MV-4-11 (cell line): ENCODE data around the gene ARID5B.

Experiments used
- DNase-seq: peaks from one replicate; lab custom pipeline; 2025; lab: John Stamatoyannopoulos, UW

ARID5B gene

GRCh38 chr10:62098278-62099121 lies 197.0 kb downstream of the ARID5B start:
- no peak for DNase-seq

GRCh38 chr10:62099299-62099698 lies 197.8 kb downstream of the ARID5B start:
- DNase-seq: peak; percentile 30

GRCh38 chr10:62103857-62104256 lies 202.4 kb downstream of the ARID5B start:
- no peak for DNase-seq

GRCh38 chr10:62106929-62107519 lies 205.5 kb downstream of the ARID5B start:
- no peak for DNase-seq

GRCh38 chr10:62108759-62109586 lies 207.5 kb downstream of the ARID5B start:
- DNase-seq: peak; percentile 28

- peak; percentile 92 for DNase-seq
These were observed 208.2 kb downstream of the ARID5B start for GRCh38 chr10:62109587-62110293.

GRCh38 chr10:62112300-62112699 lies 210.8 kb downstream of the ARID5B start:
- DNase-seq: no peak

GRCh38 chr10:62112963-62113362 lies 211.5 kb downstream of the ARID5B start:
- no peak for DNase-seq

GRCh38 chr10:62113680-62114079 lies 212.2 kb downstream of the ARID5B start:
- no peak for DNase-seq

- no peak for DNase-seq
These were observed 213.8 kb downstream of the ARID5B start for GRCh38 chr10:62115321-62115720.

GRCh38 chr10:62115842-62116241 lies 214.3 kb downstream of the ARID5B start:
- no peak for DNase-seq

- no peak for DNase-seq
These were observed 215.4 kb downstream of the ARID5B start for GRCh38 chr10:62116896-62117295.

- DNase-seq: no peak
These were observed 219.7 kb downstream of the ARID5B start for GRCh38 chr10:62121187-62121530.

- no peak for DNase-seq
These were observed 226.5 kb downstream of the ARID5B start for GRCh38 chr10:62127975-62128374.

- no peak for DNase-seq
These were observed 229.4 kb downstream of the ARID5B start for GRCh38 chr10:62130948-62131347.

GRCh38 chr10:62131724-62132123 lies 230.2 kb downstream of the ARID5B start:
- no peak for DNase-seq

GRCh38 chr10:62133618-62134017 lies 232.1 kb downstream of the ARID5B start:
- no peak for DNase-seq

GRCh38 chr10:62136931-62137330 lies 235.4 kb downstream of the ARID5B start:
- DNase-seq: no peak
